ENCODE data around the gene ELK3. TPM values are rescaled to one million over a fixed set of nuclear protein-coding genes. Genes with fewer than 3 reads are reported as not detected.

The ELK3 gene
- total and polyA plus RNA-seq, 2 of the 8 experiments (the other 6 are each of a cell fraction or from before 2014, with no cell fraction given) = 3.5 to 14.3 TPM

GRCh38 chr12:96256672-96257361 is 62.6 kb downstream of the ELK3 start (continued):
- TF ChIP-seq, protein P1, sequence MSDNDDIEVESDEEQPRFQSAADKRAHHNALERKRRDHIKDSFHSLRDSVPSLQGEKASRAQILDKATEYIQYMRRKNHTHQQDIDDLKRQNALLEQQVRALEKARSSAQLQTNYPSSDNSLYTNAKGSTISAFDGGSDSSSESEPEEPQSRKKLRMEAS (IDR thresholded peaks at IDR 0.05) = no peak
- TF ChIP-seq ATF3 (IDR thresholded peaks at IDR 0.05; ENCODE audit: insufficient read depth, low read depth, low read length) (no peak), FOSL1 (IDR thresholded peaks at IDR 0.05; ENCODE audit: insufficient read depth, low read depth, low read length) (no peak), KDM5A (IDR thresholded peaks at IDR 0.05; ENCODE audit: low read length) (no peak)
- TF ChIP-seq, protein P2, sequence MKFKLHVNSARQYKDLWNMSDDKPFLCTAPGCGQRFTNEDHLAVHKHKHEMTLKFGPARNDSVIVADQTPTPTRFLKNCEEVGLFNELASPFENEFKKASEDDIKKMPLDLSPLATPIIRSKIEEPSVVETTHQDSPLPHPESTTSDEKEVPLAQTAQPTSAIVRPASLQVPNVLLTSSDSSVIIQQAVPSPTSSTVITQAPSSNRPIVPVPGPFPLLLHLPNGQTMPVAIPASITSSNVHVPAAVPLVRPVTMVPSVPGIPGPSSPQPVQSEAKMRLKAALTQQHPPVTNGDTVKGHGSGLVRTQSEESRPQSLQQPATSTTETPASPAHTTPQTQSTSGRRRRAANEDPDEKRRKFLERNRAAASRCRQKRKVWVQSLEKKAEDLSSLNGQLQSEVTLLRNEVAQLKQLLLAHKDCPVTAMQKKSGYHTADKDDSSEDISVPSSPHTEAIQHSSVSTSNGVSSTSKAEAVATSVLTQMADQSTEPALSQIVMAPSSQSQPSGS (IDR thresholded peaks at IDR 0.05; ENCODE audit: low read length) = no peak
